Keratinocyte (primary cell): ENCODE results near the gene ARHGAP15.

Experiments used
- CTCF ChIP-seq, 3 experiments: IDR thresholded peaks in 1 of 3; conservative IDR thresholded peaks in 1 of 3; optimal IDR thresholded peaks in 1 of 3; 2 replicates in 2 of 3; 3 replicates in 1 of 3; pipeline versions ENCODE3 to v1.5.1; 2011; ENCODE audit warnings: low read length in 3 of 3, mild to moderate bottlenecking in 3 of 3, moderate library complexity in 2 of 3, control low read depth in 1 of 3, inconsistent platforms in 1 of 3; ENCODE audit not compliant: insufficient read depth in 2 of 3; ENCODE audit errors: extremely low read depth in 1 of 3
- EZH2 ChIP-seq: IDR thresholded peaks from one replicate; pipeline ENCODE4 v1.6.1; 2012; ENCODE audit warnings: inconsistent platforms, mild to moderate bottlenecking, low read length, moderate library complexity

- no peak for TF ChIP-seq CTCF (optimal IDR thresholded peaks at IDR 0.05 in 1 of 3, IDR thresholded peaks at IDR 0.05 in 1 of 3, conservative IDR thresholded peaks at IDR 0.05 in 1 of 3; ENCODE audit: extremely low read depth in 1 of 3, insufficient read depth in 2 of 3, low read length in 3 of 3)
- no peak for TF ChIP-seq EZH2
Measured at GRCh38 chr2:143347271-143347695, 218.1 kb downstream of the ARHGAP15 start.
